GM21717 (cell line): ENCODE measurements around the gene SMIM21.

ENCODE experiments used
- ATAC-seq: cut with Tn5 transposase; IDR thresholded peaks from one replicate; pipeline ENCODE4 v1.9.1; 2021; ENCODE audit warnings: mild to moderate bottlenecking, moderate library complexity; ENCODE audit not compliant: unreplicated experiment

Gene SMIM21

GRCh38 chr18:75378376-75379315 is 48.9 kb downstream of the SMIM21 start:
- no peak for ATAC-seq

GRCh38 chr18:75377926-75378325 is 49.6 kb downstream of the SMIM21 start:
- no peak for ATAC-seq

GRCh38 chr18:75377258-75377657 is 50.2 kb downstream of the SMIM21 start:
- no peak for ATAC-seq

GRCh38 chr18:75376004-75376403 is 51.5 kb downstream of the SMIM21 start:
- ATAC-seq, result no peak

- no peak for ATAC-seq
Measured at GRCh38 chr18:75375341-75375740, 52.2 kb downstream of the SMIM21 start.

GRCh38 chr18:75374466-75374865 is 53.0 kb downstream of the SMIM21 start:
- no peak for ATAC-seq

- ATAC-seq, result no peak
Measured at GRCh38 chr18:75369026-75369721, 58.3 kb downstream of the SMIM21 start.

- ATAC-seq, result no peak
Measured at GRCh38 chr18:75365837-75366236, 61.7 kb downstream of the SMIM21 start.

- ATAC-seq, result no peak
Measured at GRCh38 chr18:75365254-75365629, 62.3 kb downstream of the SMIM21 start.

- no peak for ATAC-seq
Measured at GRCh38 chr18:75364512-75365253, 62.8 kb downstream of the SMIM21 start.

- ATAC-seq, result no peak
Measured at GRCh38 chr18:75363446-75364225, 63.9 kb downstream of the SMIM21 start.

- ATAC-seq, result no peak
Measured at GRCh38 chr18:75362435-75362834, 65.1 kb downstream of the SMIM21 start.

GRCh38 chr18:75360941-75361340 is 66.6 kb downstream of the SMIM21 start:
- no peak for ATAC-seq

- no peak for ATAC-seq
Measured at GRCh38 chr18:75360215-75360614, 67.3 kb downstream of the SMIM21 start.
